HCT116 (cell line): ENCODE results near the gene FAM181A. TPM values are rescaled to one million over a fixed set of nuclear protein-coding genes. Genes with fewer than 3 reads are reported as not detected.

Experiments
- ATAC-seq: fragments of 200-7000 bp; cut with Tn5 transposase; 2 replicates; pipeline ENCODE4 v1.9.1; 2020; ENCODE audit warnings: mild to moderate bottlenecking, moderate library complexity
- BruUV-seq: library from RNA; stranded (reverse); fragments of 400-500 nt; replicated peaks from 2 replicates; lab custom pipeline; 2021; lab: Mats Ljungman, UMichigan
- CTCF ChIA-PET: fragments of 300-600 bp; sonication (Branson Sonifier 250); formaldehyde crosslinking; loops from one replicate; lab custom pipeline; 2021; ENCODE audit warnings: antibody characterized with exemption; lab: Charles Lee
- POLR2A ChIA-PET: fragments of 300-600, 350-600 bp; sonication (Branson Sonifier 250); formaldehyde crosslinking; loops from one replicate; lab custom pipeline; 2021; ENCODE audit warnings: antibody characterized with exemption; lab: Charles Lee
- RAD21 ChIA-PET, 2 experiments: fragments of 300-600 bp; sonication (Branson Sonifier 250); formaldehyde crosslinking; loops; one replicate each; lab custom pipeline; 2023; ENCODE audit warnings: low total read pairs in 2 of 2; ENCODE audit not compliant: uncharacterized antibody in 2 of 2, unreplicated experiment in 2 of 2, low non-redundant PET in 1 of 2; lab: Charles Lee
- DNase-seq: peaks from one replicate; pipeline ENCODE4 v3.0.0-alpha.2; 2010; ENCODE audit warnings: low read depth, low spot score
- H2AFZ ChIP-seq: fragments of 200-600 bp; shearing (Covaris generic), sonication (generic); 2 replicates; pipeline ENCODE4 v1.6.1; 2017; ENCODE audit warnings: low read depth, mixed run types, mixed read lengths, antibody characterized with exemption, low read length; ENCODE audit not compliant: poor library complexity, severe bottlenecking
- H3K27ac ChIP-seq: 2 replicates; pipeline ENCODE4 v1.5.1; 2012; ENCODE audit warnings: low read depth, low read length
- H3K27me3 ChIP-seq: fragments of 200-600 bp; sonication (generic); 2 replicates; pipeline ENCODE4 v1.6.1; 2016; ENCODE audit warnings: mixed run types, low read length, mixed read lengths; ENCODE audit not compliant: insufficient read depth
- H3K36me3 ChIP-seq, 2 experiments: fragments of 200-500 bp in 1 of 2; fragments of 200-600 bp in 1 of 2; sonication (Bioruptor generic) in 1 of 2; sonication (generic) in 1 of 2; 2 replicates each; pipeline versions ENCODE4 v1.5.1 to v1.6.1; 2014 to 2016; ENCODE audit warnings: low read length in 2 of 2, inconsistent platforms in 1 of 2, mixed read lengths in 1 of 2, mixed run types in 1 of 2; ENCODE audit not compliant: insufficient read depth in 2 of 2, control insufficient read depth in 1 of 2
- H3K4me1 ChIP-seq, 2 experiments: fragments of 200-600 bp in 1 of 2; sonication (generic) in 1 of 2; 2 replicates each; pipeline versions ENCODE4 v1.5.1 to v1.6.1; 2012 to 2017; ENCODE audit warnings: low read length in 2 of 2, inconsistent platforms in 1 of 2, mild to moderate bottlenecking in 1 of 2, mixed read lengths in 1 of 2, mixed run types in 1 of 2, moderate library complexity in 1 of 2; ENCODE audit not compliant: insufficient read depth in 2 of 2, control insufficient read depth in 1 of 2
- H3K4me2 ChIP-seq: fragments of 200-600 bp; sonication (generic); 2 replicates; pipeline ENCODE4 v1.6.1; 2017; ENCODE audit warnings: mixed run types, low read length, mixed read lengths
- H3K4me3 ChIP-seq, 2 experiments: fragments of 200-600 bp in 1 of 2; sonication (generic) in 1 of 2; replicated peaks in 1 of 2; 2 replicates each; pipeline ENCODE4 v1.5.1; 2011 to 2016; ENCODE audit warnings: low read length in 2 of 2, control low read depth in 1 of 2, low read depth in 1 of 2, mild to moderate bottlenecking in 1 of 2, mixed read lengths in 1 of 2, mixed run types in 1 of 2
- H3K79me2 ChIP-seq: fragments of 200-600 bp; sonication (generic); 2 replicates; pipeline ENCODE4 v1.6.1; 2017; ENCODE audit warnings: mild to moderate bottlenecking, mixed run types, low read length, moderate library complexity, mixed read lengths; ENCODE audit not compliant: insufficient read depth
- H3K9ac ChIP-seq: fragments of 200-600 bp; sonication (generic); 2 replicates; pipeline ENCODE4 v1.6.1; 2016; ENCODE audit warnings: low read length, mixed read lengths
- H3K9me2 ChIP-seq: fragments of 200-600 bp; sonication (generic), shearing (Covaris generic); 2 replicates; pipeline ENCODE4 v1.6.1; 2017; ENCODE audit warnings: mixed run types, mild to moderate bottlenecking, moderate library complexity; ENCODE audit not compliant: insufficient read depth
- H3K9me3 ChIP-seq, 2 experiments: fragments of 200-500 bp in 1 of 2; fragments of 200-600 bp in 1 of 2; sonication (Bioruptor generic) in 1 of 2; sonication (generic) in 1 of 2; 2 replicates each; pipeline ENCODE4 v1.6.1; 2014 to 2017; ENCODE audit warnings: low read length in 2 of 2, mixed read lengths in 2 of 2, inconsistent platforms in 1 of 2, low read depth in 1 of 2, mild to moderate bottlenecking in 1 of 2, mixed run types in 1 of 2, moderate library complexity in 1 of 2; ENCODE audit not compliant: control insufficient read depth in 1 of 2, insufficient read depth in 1 of 2
- H4K20me1 ChIP-seq: fragments of 200-600 bp; sonication (generic), shearing (Covaris generic); 2 replicates; pipeline ENCODE4 v1.6.1; 2017; ENCODE audit warnings: mixed run types, mild to moderate bottlenecking, moderate library complexity; ENCODE audit not compliant: insufficient read depth
- CBX3 ChIP-seq: IDR thresholded peaks from 2 replicates; pipeline ENCODE4 v1.6.1; 2012; ENCODE audit warnings: low read depth
- CTCF ChIP-seq, 3 experiments: fragments of 200-600 bp in 1 of 3; sonication (generic) in 1 of 3; IDR thresholded peaks in 2 of 3; conservative IDR thresholded peaks in 1 of 3; 2 replicates each; pipeline ENCODE4 v1.5.1; 2012 to 2017; ENCODE audit warnings: low read depth in 2 of 3, low read length in 2 of 3, antibody characterized with exemption in 1 of 3, borderline replicate concordance in 1 of 3, control low read depth in 1 of 3, mild to moderate bottlenecking in 1 of 3, mixed read lengths in 1 of 3, mixed run types in 1 of 3, moderate library complexity in 1 of 3; ENCODE audit not compliant: insufficient read depth in 1 of 3
- MAX ChIP-seq: IDR thresholded peaks from 2 replicates; pipeline ENCODE4 v1.6.1; 2012
- POLR2A ChIP-seq: IDR thresholded peaks from 2 replicates; pipeline ENCODE4 v1.7.0; 2011; ENCODE audit warnings: borderline replicate concordance; ENCODE audit not compliant: insufficient read depth, insufficient read length; ENCODE audit errors: extremely low read depth
- POLR2AphosphoS5 ChIP-seq: IDR thresholded peaks from 2 replicates; pipeline ENCODE4 v1.6.1; 2011; ENCODE audit warnings: mild to moderate bottlenecking, low read depth, low read length, moderate library complexity
- SP1 ChIP-seq: IDR thresholded peaks from 2 replicates; pipeline ENCODE4 v1.6.1; 2012; ENCODE audit warnings: low read depth
- SRF ChIP-seq: IDR thresholded peaks from 2 replicates; pipeline ENCODE4 v1.6.1; 2012; ENCODE audit warnings: low read depth
- TCF7L2 ChIP-seq: IDR thresholded peaks from 2 replicates; pipeline ENCODE4 v1.7.0; 2011; ENCODE audit warnings: borderline replicate concordance, inconsistent platforms; ENCODE audit not compliant: insufficient read depth, insufficient read length; ENCODE audit errors: extremely low read depth
- ZBTB33 ChIP-seq: IDR thresholded peaks from 2 replicates; pipeline ENCODE4 v1.6.1; 2011; ENCODE audit warnings: mild to moderate bottlenecking, low read length, moderate library complexity; ENCODE audit not compliant: insufficient replicate concordance; ENCODE audit errors: extremely low read depth
- ZNF274 ChIP-seq: fragments of 200-500 bp; sonication (Bioruptor generic); IDR thresholded peaks from 2 replicates; pipeline ENCODE4 v1.6.1; 2014; ENCODE audit warnings: mild to moderate bottlenecking, low read depth, low read length, inconsistent platforms
- intact Hi-C: fragments of 100-400 bp; cut with micrococcal nuclease; formaldehyde crosslinking; loops from 2 replicates; pipeline ENCODE4 v1.10.0; 2022
- total RNA-seq: library from RNA; stranded (reverse); gene quantifications from one replicate; pipeline ENCODE4 v1.2.1, GENCODE V29; 2021; ENCODE audit not compliant: unreplicated experiment
- TF ChIP-seq, protein P1 (sequence below): IDR thresholded peaks from 2 replicates; pipeline ENCODE4 v1.6.1; 2012

The FAM181A gene
- total RNA-seq, 1 experiment from 2014 or later, result not detected

DNA sequence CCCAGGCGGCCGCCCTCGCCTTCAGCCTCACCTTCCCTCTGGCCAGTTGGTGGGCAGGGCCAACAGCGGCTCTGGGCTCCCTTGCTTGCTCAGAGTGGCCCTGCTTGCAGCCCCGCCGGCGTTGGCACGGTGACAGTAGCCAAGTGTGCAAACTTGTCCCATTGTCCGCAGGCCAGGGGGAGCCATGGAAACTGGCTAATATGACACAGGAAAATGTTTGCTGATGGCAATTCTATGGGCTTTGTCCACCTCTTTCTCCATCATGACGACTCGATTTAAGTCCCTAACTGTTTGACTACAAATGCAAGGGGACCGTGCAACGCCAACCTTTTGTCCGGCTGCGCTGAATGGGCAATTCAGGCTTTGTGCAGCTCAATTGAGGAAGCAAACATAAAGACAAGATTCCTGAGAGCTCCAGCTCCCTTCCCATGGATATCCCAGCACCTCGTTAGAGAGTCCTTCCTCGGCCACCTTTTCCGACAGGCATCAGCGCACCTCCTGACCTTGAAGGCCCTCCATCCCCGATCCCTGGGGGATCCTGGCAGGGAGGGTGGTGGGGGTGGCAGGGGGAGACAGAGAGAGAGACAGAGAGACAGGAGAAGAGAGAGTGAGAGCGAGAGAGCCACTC is 785 bp upstream of the FAM181A start:
- Histone ChIP-seq H3K4me1 (no peaks in the 10 kb centered on the region), H3K9ac (no peak overlapping the region), H3K9me3 (no peaks in the 10 kb centered on the region), H3K4me3 (no peak overlapping the region), H3K9me2 (no peaks in the 10 kb centered on the region), H3K27ac (no peak overlapping the region), H3K27me3 (no peaks in the 10 kb centered on the region), H2AFZ (no peak overlapping the region), H3K4me2 (no peak overlapping the region), H4K20me1 (no peaks in the 10 kb centered on the region), H3K36me3 (no peaks in the 10 kb centered on the region), H3K79me2 (no peaks in the 10 kb centered on the region)
- CTCF ChIA-PET, result interaction anchor here (1.5 to 3.7 kb wide), 2 partner anchors 10 to 14 kb away, joined by 4 to 18 read pairs; no protein-coding TSS in a partner anchor
- DNase-seq (no peak), ATAC-seq (no peak)
- POLR2A ChIA-PET, result no interaction called here
- RAD21 ChIA-PET, result interaction anchor here in 1 of 2 experiments (0.6 kb wide), 1 partner anchor 44 kb away, joined by 3 read pairs; no protein-coding TSS in a partner anchor
- BruUV-seq, result no TSS peak
- TF ChIP-seq, protein P1, sequence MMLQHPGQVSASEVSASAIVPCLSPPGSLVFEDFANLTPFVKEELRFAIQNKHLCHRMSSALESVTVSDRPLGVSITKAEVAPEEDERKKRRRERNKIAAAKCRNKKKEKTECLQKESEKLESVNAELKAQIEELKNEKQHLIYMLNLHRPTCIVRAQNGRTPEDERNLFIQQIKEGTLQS, result no peak
- no peak for TF ChIP-seq MAX
- no peak for TF ChIP-seq ZNF274
- TF ChIP-seq CTCF (IDR thresholded peaks at IDR 0.05 in 2 of 3, conservative IDR thresholded peaks at IDR 0.05 in 1 of 3; ENCODE audit: borderline replicate concordance in 1 of 3, insufficient read depth in 1 of 3, low read depth in 2 of 3, low read length in 2 of 3), result no peak
- no peak for TF ChIP-seq POLR2AphosphoS5
- no peak for TF ChIP-seq CBX3
- no peak for TF ChIP-seq TCF7L2
- no peak for TF ChIP-seq ZBTB33
- TF ChIP-seq POLR2A, result no peak
- TF ChIP-seq SP1, result no peak
- TF ChIP-seq SRF, result no peak
- intact Hi-C loops, result no loop called here
